ENCODE results near the gene SMIM10L2A. TPM values are rescaled to one million over a fixed set of nuclear protein-coding genes. Genes with fewer than 3 reads are reported as not detected.

Gene SMIM10L2A
- polyA plus RNA-seq, 1 experiment = 0.04 TPM

- TF ChIP-seq CTCF (IDR thresholded peaks at IDR 0.05; ENCODE audit: low read depth, low read length) = no peak
- no peaks in the 10 kb centered on the region for H3K27me3 ChIP-seq (ENCODE audit: control insufficient read depth, insufficient read depth, low read length)
- no peak overlapping the region for H3K27ac ChIP-seq (ENCODE audit: low read depth, low read length)
- ChIA-PET POLR2A (no interaction called here), CTCF (no interaction called here)
- no peak overlapping the region for H3K4me3 ChIP-seq (ENCODE audit: low read depth, low read length)
- peaks cover 9% of the 10 kb centered on the region; the same call in 1 of the 2 replicates for H3K9me3 ChIP-seq (ENCODE audit: control insufficient read depth, insufficient read depth, low read length)
- DNase-seq (ENCODE audit: low read depth, low spot score) = no peak
Measured at GRCh38 chrX:135436966-135437866, 15.5 kb downstream of the SMIM10L2A start.

DNA sequence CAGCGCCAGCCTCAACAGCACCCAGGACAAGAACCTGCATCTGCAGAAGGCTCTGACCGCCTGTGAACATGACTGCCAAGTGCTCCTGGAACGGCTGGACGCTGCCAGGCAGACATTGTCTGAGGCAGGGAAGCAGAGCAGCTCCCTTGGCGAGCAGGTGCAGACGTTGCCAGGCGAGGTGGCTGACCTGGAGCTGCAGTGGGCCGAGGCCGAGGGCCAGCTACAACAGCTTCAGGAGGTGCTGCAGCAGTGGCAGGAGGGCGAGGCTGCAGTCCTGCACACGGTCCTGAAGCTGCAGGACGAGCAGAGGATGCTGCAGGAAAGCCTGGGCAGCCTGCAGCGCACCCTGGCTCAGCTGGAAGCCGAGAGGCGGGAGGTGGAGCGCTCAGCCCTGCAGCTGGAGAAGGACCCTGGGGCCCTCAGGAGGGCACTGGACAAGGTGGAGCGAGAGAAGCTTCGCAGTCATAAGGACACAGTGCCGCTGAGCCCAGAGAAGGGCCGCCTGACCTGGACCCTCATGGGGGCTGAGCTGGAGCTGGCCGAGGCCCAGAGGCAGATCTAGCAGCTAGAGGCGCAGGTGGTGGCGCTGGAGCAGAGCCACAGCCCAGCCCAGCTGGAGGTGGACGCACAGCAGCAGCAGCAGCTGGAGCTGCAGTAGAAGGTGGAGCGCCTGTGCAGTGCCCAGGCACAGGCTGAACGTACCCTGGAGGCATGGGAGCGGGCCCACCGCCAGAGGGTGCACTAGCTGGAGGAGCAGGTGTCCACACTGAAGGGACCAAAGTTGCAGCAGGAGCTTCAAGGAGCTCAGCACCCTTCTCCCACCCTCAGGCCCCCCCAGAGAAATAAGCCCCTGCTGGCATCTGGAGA lies 16.4 kb downstream of the SMIM10L2A start:
- CTCF ChIA-PET = no interaction called here

GRCh38 chrX:135438734-135439043 lies 16.9 kb downstream of the SMIM10L2A start:
- TF ChIP-seq CTCF (IDR thresholded peaks at IDR 0.05; ENCODE audit: low read depth, low read length) = no peak
- Histone ChIP-seq H3K27ac (ENCODE audit: low read depth, low read length) (no peak overlapping the region), H3K4me3 (ENCODE audit: low read depth, low read length) (no peak overlapping the region), H3K9me3 (ENCODE audit: control insufficient read depth, insufficient read depth, low read length) (peaks cover 9% of the 10 kb centered on the region; the same call in 1 of the 2 replicates), H3K27me3 (ENCODE audit: control insufficient read depth, insufficient read depth, low read length) (no peaks in the 10 kb centered on the region)
- ChIA-PET CTCF (no interaction called here), POLR2A (no interaction called here)
- DNase-seq (ENCODE audit: low read depth, low spot score) = no peak

More for the DNA sequence above, 16.4 kb downstream of the SMIM10L2A start:
- H3K27ac ChIP-seq (ENCODE audit: low read depth, low read length) = no peak overlapping the region
- POLR2A ChIA-PET = no interaction called here
- no peak for TF ChIP-seq CTCF (IDR thresholded peaks at IDR 0.05; ENCODE audit: low read depth, low read length)
- H3K27me3 ChIP-seq (ENCODE audit: control insufficient read depth, insufficient read depth, low read length) = no peaks in the 10 kb centered on the region
- H3K4me3 ChIP-seq (ENCODE audit: low read depth, low read length) = no peak overlapping the region
- peaks cover 9% of the 10 kb centered on the region; the same call in 1 of the 2 replicates for H3K9me3 ChIP-seq (ENCODE audit: control insufficient read depth, insufficient read depth, low read length)
- no peak for DNase-seq (ENCODE audit: low read depth, low spot score)

GRCh38 chrX:135449637-135450550 lies 28.1 kb downstream of the SMIM10L2A start:
- Histone ChIP-seq H3K27ac (ENCODE audit: low read depth, low read length) (no peak overlapping the region), H3K27me3 (ENCODE audit: control insufficient read depth, insufficient read depth, low read length) (no peaks in the 10 kb centered on the region), H3K9me3 (ENCODE audit: control insufficient read depth, insufficient read depth, low read length) (no peaks in the 10 kb centered on the region), H3K4me3 (ENCODE audit: low read depth, low read length) (no peak overlapping the region)
- no peak for DNase-seq (ENCODE audit: low read depth, low spot score)
- POLR2A ChIA-PET = no interaction called here
- CTCF ChIA-PET = no interaction called here
- TF ChIP-seq CTCF (IDR thresholded peaks at IDR 0.05; ENCODE audit: low read depth, low read length) = no peak

Data from AG04450 (cell line).